ENCODE measurements around the gene RAPGEF1.

RAPGEF1 gene

GRCh38 chr9:131601683-131602181 is 138.1 kb downstream of the RAPGEF1 start:
- no peak for DNase-seq

GRCh38 chr9:131598121-131598520 is 141.8 kb downstream of the RAPGEF1 start:
- DNase-seq: no peak

GRCh38 chr9:131597246-131597645 is 142.6 kb downstream of the RAPGEF1 start:
- DNase-seq: no peak

GRCh38 chr9:131596430-131596743 is 143.5 kb downstream of the RAPGEF1 start:
- DNase-seq: no peak

- DNase-seq: no peak
Measured at GRCh38 chr9:131595696-131596429, 144.0 kb downstream of the RAPGEF1 start.

- no peak for DNase-seq
Measured at GRCh38 chr9:131594906-131595665, 144.8 kb downstream of the RAPGEF1 start.

GRCh38 chr9:131593936-131594665 is 145.8 kb downstream of the RAPGEF1 start:
- no peak for DNase-seq

DNA sequence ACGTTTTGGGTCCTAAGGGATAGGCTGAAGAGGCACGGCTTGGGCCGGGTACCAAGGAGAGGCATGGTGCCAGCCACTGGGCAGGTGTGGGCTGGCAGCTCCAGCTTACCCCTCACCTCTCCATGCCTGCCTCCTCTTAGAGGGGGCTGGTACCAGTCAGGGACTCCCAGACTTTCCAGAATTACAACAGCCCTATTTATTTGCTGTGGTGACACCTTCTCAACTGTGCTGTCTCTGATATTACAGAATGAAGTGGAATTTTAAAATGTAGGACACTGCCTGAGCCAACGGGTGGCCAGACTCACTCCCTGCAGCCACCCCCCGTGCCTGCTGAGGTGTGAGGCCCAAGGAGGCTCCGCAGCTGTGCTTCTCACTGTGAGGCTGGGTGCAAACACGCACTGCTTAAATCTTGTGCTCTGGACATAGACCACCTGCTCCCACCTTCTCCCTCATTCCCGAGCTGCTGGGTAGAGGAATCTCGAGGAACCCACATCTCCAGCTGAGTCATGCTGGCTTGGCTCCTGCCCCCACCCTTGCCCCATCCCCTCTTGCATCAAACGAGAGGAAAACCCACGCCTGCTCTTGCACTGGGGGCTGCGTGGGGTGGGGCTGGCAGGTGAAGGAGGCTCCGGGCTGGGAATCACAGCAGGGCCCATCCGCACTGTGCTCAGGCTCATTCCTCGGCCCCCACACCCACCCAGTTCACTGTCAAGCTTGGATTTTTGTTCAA is 146.6 kb downstream of the RAPGEF1 start:
- no peak for DNase-seq

DNA sequence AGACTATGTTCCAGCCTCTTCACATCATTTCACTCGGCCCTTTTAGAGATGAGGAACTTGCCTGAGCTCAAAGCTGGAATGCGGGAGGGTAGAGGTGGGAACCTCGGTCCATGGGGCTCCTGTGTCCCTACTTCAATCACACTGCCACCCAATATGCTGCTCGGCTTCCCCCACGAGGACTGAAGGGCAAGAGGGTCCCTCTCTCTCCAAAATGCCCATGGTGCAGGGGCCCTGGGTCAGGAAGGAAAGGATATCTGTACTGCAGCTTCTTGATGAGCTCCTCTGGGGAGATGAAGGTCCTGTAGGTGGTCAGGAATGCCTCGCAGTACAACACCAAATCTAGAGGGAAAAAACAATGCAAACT is 148.0 kb downstream of the RAPGEF1 start:
- no peak for DNase-seq

DNA sequence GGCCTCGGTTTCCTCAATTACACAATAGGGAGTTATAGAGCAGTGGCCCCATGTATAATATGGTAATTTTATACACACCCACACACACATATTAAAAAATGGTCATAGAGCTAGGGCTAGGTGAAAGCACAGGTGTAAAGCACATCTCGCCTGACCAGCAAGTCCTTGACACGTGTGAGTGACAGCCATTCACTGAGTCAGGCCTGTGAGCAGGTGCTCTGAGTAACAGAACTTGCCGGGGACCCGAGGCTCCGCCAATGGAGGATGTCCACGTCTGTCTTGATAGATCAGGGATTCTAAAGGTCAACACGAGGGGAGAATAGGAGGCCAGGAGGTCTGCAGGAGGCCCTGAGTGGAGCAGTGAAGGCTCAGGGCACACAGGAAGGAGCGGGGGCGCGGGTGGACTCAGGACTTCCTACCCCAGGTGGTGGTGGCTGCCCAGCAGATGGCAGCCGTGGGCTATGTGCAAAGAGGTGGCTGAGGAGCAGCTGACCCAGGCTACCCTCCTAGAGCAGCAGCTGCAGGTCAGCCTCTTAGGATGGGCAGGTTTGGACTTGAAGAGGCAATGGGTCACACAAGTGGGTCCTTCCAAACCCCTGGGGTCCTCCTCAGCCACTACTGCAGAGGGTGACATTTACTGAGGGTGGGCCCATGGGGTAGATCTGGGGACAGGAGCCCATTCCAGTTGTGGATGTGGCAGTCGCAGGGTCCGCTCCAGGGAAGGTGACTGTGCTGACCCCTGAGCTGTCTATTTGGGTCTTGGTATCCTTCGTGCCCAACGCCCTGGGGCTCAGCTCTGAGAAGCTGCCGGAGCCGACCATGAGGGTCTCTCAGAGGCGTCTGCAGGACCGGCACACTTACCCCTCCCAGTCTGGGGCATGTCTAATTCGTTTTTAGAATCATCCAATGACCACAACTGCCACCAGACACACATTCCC is 148.7 kb downstream of the RAPGEF1 start:
- peak; percentile 70 to 72 for DNase-seq

DNA sequence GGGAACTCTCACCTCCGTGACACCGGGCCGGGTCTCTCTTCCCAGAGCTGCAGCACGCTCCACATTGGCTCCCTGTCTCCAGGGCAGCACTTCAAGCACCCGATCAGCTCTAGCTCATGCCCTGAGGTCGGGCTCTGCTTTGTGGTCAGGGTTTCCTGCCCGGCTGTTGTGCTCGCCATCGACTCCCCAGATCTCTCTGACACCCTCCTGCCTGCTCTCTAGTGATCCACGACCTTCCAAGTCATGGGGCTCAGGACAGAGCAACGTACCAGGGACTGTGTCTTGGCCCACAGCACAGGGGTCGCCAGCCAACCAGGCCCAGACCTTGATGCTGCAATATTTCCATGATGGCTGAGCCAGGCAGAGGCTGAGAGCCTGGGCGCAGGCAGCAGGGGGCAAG is 149.4 kb downstream of the RAPGEF1 start:
- no peak for DNase-seq

- DNase-seq: no peak
Measured at GRCh38 chr9:131589993-131590392, 149.9 kb downstream of the RAPGEF1 start.

GRCh38 chr9:131589124-131589711 is 150.7 kb downstream of the RAPGEF1 start:
- no peak for DNase-seq

DNA sequence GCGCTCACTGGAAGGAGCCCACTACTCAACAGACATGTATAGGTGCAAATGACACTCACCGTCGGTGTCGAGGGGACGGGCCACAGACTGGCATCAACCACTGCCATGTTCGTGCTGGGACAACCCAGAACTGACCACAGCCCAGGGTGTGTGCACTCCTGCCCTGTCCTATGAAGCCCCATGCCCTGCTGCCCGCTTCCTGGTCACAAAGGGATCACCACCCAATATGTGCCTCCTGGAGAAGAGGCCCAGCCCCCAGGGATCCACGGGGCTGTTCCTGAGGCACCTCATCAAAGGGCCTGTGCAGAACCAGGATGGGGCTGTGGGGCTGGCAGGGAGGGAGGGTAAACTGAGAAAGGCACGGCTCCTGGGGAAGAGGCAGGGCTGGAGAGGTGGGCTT is 151.5 kb downstream of the RAPGEF1 start:
- DNase-seq: no peak

DNA sequence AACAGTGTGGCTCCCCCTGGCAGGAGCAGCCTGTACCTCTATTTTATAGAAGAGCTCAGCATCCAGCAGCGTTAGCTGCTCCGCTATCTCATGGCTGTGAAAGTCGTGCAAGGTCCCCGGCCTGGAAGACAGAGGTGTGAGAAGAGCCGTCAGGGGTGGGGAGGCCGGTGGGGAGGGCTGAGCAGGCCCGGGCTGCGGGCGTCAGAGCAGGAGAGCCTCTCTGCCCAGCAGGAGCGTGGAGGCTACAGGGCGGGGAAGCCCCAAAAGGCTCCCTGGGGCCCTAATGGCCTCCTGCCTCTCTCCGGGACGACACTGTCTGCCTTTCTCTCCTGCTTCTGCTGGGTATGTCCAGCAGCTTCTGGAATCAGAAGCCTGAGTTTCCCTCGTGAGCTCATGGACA is 152.0 kb downstream of the RAPGEF1 start:
- no peak for DNase-seq

DNA sequence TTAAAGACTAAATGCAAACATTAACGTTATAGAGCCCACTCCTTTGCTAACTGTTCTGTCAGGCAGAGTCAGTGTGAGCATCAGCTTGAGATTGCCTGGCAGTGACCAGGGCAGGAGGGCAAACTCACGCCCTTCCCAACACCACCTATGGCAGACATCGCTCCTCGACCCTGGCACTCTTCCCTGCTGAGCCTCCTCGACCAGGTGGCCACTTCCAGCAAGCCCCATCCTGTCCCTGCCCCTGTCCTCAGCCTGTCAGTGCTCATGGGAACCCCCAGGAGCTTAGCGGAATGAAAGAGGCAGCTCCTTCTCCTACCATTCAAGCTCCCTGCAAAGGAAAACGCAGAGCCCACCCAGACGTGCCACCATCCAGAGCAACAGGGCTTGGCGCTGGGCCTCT is 152.5 kb downstream of the RAPGEF1 start:
- DNase-seq: no peak

GRCh38 chr9:131585375-131585774 is 154.5 kb downstream of the RAPGEF1 start:
- DNase-seq: no peak

DNA sequence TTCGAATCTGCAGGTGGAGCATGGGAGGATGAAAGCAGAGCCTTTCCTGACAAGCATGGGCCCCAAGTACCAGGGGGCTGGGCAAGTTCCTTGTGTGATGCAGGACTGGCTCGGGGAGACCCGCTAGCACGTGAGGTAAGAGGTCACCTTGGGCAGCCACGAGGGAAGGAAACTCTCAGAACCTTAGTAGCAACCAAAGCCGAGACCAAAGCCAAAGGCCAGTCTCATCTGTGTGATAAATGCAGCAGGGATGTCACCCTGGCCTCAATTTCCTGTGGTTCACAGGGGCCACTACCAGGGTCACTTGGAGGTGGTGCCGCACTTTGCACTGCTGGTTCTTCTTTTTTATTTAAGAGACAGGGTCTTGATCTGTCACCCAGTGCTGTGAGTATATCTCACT is 155.0 kb downstream of the RAPGEF1 start:
- DNase-seq: no peak

GRCh38 chr9:131583836-131584555 is 155.9 kb downstream of the RAPGEF1 start:
- no peak for DNase-seq

- no peak for DNase-seq
Measured at GRCh38 chr9:131583337-131583645, 156.6 kb downstream of the RAPGEF1 start.
